Measurements from ENCODE around the gene PPP1R14B.
"Not testable (repeated sequence)": the region's sequence is repeated elsewhere in the genome, so short reads cannot be mapped to it uniquely, and the experiment has no call there.

Gene PPP1R14B

GRCh38 chr11:64247729-64248531 lies 1.2 kb upstream of the PPP1R14B start:
- FAIRE-seq (no peak), DNase-seq (ENCODE audit: insufficient read length, low spot score) (no peak)

DNA sequence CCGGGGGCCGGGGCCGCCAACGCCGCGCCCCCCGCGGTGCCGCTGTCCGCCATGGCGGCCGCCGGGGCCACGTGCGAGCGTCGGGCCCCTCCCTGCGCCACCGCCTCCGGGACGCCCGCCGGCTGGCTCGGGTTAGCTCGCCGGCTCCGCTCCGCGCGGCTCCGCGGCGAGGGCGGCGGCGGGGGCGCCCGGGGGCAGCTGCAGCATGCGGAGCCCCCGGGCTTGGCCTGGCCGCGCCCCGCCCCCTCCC lies 197 bp downstream of the PPP1R14B start:
- FAIRE-seq = not testable (repeated sequence)

DNA sequence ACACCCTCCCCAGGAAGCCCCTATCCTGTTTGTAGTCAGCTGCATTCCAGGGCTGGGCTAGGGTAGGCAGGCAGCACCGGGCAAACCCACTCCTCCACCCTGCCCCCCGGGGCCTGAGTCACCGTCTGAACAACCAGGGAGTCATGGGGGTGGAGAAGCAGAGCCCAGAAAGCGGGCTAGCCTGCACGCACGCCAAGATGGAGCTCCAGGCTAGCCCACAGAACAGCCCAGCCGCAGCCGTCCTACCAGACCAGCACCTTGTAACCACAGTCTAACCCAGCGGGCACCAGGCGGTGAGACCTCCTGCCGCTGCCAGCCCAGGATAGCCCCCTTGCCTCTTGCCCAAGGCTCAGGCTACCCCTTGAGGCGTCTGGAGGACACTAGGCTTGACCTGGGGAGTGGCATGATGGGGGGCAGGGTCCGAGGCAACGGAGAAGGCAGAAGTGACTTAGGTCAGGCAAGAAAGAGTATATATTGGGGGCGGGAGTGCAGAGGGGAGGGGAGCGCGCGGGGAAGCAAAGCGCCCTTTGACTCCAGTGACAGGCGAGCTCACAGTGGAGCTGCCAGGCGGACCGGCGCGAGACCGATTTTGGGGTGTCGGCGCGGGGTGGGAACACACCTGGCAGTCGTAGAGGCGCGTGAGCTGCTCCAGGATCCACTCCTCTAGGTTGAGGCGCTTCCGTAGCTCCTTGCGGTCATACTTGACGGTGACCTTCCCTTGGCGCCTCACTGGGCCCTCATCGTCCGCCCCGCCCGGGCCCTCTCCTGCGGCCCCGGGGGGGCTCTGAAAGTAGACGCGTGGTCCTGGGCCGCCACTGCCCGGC lies 734 bp downstream of the PPP1R14B start:
- FAIRE-seq (no peak), DNase-seq (ENCODE audit: insufficient read length, low spot score) (peak; percentile 71)

More for the DNA sequence above, 197 bp downstream of the PPP1R14B start:
- DNase-seq (ENCODE audit: insufficient read length, low spot score) = not testable (repeated sequence)

DNA sequence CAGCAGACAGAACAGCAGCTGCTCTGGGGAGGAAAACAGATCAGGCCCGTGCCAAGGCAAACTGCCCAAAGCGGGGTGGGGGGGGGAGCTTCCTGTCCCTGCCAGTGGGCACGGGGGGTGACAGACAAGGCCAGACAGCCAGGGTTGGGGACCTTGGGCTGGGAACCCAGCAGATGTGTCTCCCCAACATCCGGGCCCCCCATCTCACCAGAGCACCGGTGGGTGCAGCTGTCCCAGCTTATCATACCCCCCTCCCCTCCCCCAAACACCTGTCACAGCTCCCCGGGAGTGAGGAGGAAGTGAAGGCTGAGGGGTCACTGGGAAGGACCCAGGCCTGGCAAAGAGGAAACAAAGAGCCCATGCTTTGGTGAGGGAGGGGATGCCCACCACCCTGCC lies 1.3 kb downstream of the PPP1R14B start:
- FAIRE-seq (no peak), DNase-seq (ENCODE audit: insufficient read length, low spot score) (no peak)

DNA sequence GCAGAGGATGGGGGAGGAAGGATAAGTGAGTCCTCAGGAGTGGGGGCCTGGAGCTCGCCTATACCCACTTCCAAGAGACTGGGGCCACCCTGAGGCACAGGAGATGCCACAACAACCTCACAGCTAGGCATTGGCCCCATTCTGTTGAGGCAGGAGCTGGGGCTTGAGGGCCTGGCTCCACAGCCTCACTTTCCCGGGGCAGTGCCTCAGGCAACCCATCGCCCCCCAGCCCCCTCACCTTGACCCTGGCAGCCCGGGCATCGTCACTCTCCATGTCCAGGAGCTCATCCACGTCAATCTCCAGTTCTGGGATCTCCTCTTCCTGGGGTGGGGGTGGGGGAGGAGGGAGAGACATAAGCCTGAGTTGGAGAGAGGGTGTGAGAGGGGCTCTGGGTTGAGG lies 1.8 kb downstream of the PPP1R14B start:
- no peak for FAIRE-seq
- DNase-seq (ENCODE audit: insufficient read length, low spot score) = no peak

GRCh38 chr11:64244107-64244506 lies 2.6 kb downstream of the PPP1R14B start:
- DNase-seq (ENCODE audit: insufficient read length, low spot score) (no peak), FAIRE-seq (no peak)

GRCh38 chr11:64243236-64243854 lies 3.4 kb downstream of the PPP1R14B start:
- no peak for DNase-seq (ENCODE audit: insufficient read length, low spot score)
- no peak for FAIRE-seq

- DNase-seq (ENCODE audit: insufficient read length, low spot score) (peak; percentile 87), FAIRE-seq (peak; percentile 64)
These were observed 5.0 kb downstream of the PPP1R14B start for GRCh38 chr11:64241491-64242374.

GRCh38 chr11:64241241-64241490 lies 5.6 kb downstream of the PPP1R14B start:
- no peak for DNase-seq (ENCODE audit: insufficient read length, low spot score)
- FAIRE-seq = no peak

DNA sequence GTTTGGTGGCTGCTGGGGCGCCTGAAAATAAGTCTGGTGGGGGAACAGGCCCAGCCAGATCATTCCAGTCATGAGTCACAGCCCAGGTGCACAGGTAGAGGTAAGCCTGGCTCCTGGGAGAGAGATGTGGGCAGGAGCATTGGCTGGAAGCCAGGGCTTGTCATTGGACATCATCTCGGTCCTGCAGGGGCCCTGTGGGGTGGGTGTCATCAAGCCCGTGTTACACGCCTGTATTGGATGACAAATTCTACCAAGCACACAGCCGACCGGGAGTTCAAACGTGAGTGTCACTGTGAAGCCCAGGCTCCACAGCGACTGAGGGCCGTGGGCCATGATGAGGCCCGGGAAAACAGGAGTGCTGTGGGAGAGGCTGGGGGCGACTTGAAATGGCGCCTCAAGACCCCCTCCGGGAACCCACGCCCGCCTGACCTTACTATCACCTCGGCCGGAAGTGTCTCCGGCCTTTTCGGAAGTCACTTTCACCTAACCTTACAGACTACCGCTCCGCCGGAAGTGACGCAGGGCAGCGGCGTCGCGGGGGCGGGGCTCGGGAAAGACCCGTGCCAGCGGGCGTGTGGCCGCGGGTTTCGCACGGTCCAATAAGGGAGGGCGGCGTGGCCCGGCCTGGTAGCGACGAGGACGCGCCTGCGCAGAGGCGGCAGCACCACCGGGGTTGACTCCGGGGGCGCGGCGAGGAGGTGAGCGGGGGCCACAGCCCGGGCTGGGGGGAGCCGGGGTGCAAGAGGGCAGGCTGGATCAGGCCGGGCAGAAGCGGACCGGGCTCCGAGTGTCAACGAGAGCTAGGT lies 6.1 kb downstream of the PPP1R14B start, which contains the start of gene FKBP2:
FKBP2 (plus strand) TSS at position 661 of the 806 bp plus-strand sequence. CDS start 1,293 bp downstream, outside the sequence.
- FAIRE-seq (peak; percentile 64), DNase-seq (ENCODE audit: insufficient read length, low spot score) (peak; percentile 95)

GRCh38 chr11:64239662-64240434 lies 6.9 kb downstream of the PPP1R14B start:
- DNase-seq (ENCODE audit: insufficient read length, low spot score) = no peak
- FAIRE-seq = no peak

DNA sequence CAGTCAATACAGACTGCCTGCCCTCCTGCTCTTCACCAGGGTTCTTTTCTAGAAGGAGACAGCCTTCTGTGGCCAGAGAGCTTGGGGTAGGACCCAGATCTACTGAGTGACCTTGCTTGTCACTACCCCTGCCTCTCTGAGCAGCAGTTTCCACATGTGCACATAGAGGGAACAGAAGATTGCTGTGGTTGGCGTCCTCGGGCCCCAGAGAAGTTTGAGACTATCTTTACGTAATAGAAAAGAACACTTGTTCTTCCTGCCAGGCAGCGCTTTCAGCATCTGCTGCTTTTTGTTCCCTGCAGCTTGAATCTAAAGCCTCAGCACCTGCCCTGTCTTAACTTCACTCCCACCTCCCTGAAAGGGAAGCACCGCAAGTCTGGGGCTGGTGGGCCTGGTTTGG lies 7.7 kb downstream of the PPP1R14B start:
- DNase-seq (ENCODE audit: insufficient read length, low spot score) (no peak), FAIRE-seq (no peak)

DNA sequence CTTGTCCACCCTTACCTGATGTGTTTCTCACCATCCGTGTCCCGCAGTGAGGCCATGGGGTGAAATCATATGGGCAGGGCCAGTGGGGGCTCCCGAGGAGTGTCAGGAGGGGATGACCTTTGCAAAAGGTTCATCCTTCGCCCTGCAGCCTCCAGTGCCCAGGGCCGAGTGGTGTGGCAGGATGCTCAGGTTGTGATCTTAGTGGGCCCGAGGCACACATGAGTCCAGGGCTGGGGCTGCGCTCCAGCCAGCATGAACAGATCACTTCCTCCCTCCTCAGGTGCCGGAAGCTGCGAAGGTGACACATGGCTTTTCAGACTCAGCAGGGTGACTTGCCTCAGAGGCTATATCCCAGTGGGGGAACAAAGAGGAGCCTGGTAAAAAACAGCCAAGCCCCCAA lies 8.7 kb downstream of the PPP1R14B start:
- no peak for FAIRE-seq
- no peak for DNase-seq (ENCODE audit: insufficient read length, low spot score)

DNA sequence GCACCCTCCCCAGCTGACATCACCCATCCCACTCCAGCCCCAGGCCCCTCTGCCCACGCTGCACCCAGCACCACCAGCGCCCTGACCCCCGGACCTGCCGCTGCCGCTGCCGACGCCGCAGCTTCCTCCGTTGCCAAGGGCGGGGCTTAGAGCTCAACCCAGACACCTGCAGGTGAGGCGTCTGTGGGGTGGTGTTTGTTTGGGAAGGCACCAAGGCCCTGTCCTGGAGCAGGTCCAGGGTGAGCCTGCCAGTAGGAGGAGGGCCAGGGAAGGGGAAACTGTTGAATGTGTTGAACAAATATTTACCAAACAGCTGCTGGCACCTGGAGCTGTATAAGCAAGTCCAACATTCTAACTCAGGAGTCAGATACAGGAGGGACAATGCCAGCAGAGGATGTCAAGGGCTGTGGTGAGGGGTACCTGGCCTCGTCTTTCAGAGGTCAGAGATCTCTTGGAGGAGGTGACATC lies 9.2 kb downstream of the PPP1R14B start:
- no peak for FAIRE-seq
- no peak for DNase-seq (ENCODE audit: insufficient read length, low spot score)

- DNase-seq (ENCODE audit: insufficient read length, low spot score) (no peak), FAIRE-seq (no peak)
These were observed 11.1 kb downstream of the PPP1R14B start for GRCh38 chr11:64235437-64236161.

DNA sequence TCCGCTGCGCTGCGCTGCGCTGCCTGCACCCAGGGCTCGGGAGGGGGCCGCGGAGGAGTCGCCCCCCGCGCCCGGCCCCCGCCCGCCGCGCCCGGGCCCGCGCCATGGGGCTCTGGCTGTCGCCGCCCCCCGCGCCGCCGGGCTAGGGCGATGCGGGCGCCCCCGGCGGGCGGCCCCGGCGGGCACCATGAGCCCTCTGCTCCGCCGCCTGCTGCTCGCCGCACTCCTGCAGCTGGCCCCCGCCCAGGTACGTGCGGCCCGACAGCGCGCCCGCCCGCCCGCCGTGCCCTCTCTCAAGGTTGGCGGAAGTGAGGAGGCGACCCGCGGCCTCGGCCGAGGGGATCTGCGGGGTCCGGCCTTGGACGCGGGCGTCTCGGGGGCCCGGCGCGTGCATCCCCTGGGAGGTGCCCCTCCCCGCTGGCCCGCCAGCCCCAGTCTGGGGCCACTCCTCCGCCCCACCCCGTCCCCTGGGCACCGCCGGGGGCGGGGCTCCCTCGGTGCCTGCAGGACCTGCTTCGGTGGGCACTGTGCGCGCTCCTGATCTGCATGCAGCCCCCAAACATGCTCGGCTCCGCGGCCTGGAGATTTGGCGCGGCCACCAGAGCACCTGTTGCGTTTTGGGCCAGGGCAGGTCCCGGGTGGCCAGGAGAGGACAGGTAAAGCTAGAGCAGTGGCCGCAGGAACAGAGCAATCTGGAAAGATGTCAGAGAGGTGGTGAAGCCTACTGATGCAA lies 11.9 kb downstream of the PPP1R14B start:
- DNase-seq (ENCODE audit: insufficient read length, low spot score) = peak; percentile 33
- no peak for FAIRE-seq

DNA sequence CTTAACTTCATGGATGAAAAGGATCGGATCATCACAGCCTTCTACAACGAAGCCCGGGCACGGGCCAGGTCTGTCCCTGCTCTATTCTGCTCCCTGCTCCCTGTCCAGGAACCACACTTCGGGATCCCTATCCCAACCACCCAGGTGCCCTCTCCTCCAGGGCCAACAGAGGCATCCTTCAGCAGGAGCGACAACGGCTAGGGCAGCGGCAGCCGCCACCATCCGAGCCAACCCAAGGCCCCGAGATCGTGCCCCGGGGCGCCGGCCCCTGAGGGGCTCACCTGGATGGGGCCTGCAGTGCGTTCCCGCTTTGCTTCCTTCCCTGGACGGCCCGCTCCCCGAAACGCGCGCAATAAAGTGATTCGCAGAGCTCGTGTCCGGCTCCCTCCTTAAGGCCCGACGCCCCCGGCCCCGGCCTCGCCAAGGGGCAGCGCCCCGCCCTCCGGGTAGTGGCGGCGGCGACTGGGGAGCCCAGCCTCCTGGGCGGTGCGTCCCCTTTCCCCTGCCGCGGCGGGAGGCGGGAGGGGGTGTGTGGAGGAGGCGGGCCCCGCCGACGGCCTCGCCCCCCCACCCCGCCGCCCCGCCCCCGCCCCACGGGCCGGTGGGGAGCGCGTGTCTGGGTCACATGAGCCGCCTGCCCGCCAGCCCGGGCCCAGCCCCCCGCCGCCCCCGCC lies 12.7 kb downstream of the PPP1R14B start, which contains the start of gene VEGFB:
VEGFB (plus strand) TSS at position 672 of the 674 bp plus-strand sequence. CDS start 250 bp downstream, outside the sequence.
- peak; percentile 60 for DNase-seq (ENCODE audit: insufficient read length, low spot score)
- FAIRE-seq = no peak

Data from HTR-8/SVneo (cell line).